ENCODE measurements around the gene AMBRA1.

DNA sequence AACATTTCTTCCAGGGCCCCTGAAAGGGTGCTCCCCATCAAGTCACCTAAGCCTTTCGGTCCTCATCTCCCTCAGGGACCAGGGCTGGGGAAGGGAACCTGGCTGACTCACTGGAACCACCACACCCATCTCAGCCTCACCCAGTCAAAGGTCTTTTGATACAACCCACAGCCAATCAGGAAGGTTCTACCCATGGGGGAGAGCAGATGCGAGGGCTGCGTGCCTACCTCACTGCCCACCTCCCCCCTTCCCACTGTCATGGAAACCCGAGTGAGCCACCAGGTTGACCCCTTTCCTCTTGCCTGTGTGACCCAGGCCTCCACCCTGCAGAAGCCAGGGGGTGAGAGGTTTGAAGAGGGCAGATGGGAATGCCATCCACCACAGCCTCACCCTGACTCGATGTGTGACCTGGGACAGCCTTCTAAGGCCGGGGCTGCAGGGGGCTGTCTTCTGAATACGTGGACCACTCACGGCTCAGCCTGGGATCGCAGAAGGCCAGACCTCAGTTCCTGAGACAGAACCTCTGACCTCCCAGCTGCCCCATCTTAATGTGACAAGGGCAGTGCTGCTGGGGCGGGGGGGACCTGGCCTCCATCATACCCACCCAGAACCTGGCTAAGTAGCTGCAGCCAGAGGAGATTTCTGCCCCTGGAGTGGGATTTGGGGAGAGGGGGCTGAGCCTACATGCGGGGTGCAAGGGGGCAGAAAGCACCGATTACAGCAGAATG lies 209.7 kb downstream of the AMBRA1 start:
- TF ChIP-seq, protein P1, sequence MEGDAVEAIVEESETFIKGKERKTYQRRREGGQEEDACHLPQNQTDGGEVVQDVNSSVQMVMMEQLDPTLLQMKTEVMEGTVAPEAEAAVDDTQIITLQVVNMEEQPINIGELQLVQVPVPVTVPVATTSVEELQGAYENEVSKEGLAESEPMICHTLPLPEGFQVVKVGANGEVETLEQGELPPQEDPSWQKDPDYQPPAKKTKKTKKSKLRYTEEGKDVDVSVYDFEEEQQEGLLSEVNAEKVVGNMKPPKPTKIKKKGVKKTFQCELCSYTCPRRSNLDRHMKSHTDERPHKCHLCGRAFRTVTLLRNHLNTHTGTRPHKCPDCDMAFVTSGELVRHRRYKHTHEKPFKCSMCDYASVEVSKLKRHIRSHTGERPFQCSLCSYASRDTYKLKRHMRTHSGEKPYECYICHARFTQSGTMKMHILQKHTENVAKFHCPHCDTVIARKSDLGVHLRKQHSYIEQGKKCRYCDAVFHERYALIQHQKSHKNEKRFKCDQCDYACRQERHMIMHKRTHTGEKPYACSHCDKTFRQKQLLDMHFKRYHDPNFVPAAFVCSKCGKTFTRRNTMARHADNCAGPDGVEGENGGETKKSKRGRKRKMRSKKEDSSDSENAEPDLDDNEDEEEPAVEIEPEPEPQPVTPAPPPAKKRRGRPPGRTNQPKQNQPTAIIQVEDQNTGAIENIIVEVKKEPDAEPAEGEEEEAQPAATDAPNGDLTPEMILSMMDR (IDR thresholded peaks at IDR 0.05; ENCODE audit: insufficient read depth, low read length, poor library complexity, severe bottlenecking): no peak
- TF ChIP-seq EZH2phosphoT487 (conservative IDR thresholded peaks at IDR 0.05; ENCODE audit: low read length): no peak
